Measurements from ENCODE around the gene TMED6. TPM values are rescaled to one million over a fixed set of nuclear protein-coding genes. Genes with fewer than 3 reads are reported as not detected.

The TMED6 gene
- total and polyA plus RNA-seq, 7 experiments from 2014 or later = 0.21 to 6.3 (median 2.4) TPM; not detected in 1

DNA sequence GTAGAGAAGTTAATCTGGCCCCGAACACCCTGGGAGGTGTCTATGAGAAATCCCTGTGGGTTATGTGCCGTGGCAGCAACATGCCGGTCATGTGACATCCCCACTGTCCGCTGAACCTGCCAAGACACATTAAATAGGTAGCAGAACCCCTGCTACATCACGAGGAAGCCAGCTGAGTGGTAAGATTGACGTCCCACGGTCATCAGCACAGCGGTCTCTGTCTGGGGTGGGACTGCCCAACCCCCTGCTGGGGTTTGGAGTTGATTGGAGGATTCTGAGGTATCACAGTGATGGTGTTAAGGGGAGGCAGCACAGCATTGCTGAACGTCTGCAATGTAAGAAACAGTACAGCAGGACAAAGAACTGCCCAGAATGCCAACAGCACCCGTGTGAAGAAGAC is 2.0 kb downstream of the TMED6 start:
- Histone ChIP-seq H3K36me3 (ENCODE audit: control insufficient read depth in 2 of 3, insufficient read depth in 3 of 3, low read length in 3 of 3) (peaks cover 0 to 32% (median 0%) of the 10 kb centered on the region in 3 experiments), H3K27ac (ENCODE audit: low read depth, low read length) (no peak overlapping the region), H3K9me3 (ENCODE audit: control insufficient read depth in 2 of 3, low read length in 3 of 3) (no peaks in the 10 kb centered on the region), H3K4me3 (ENCODE audit: low read length) (no peak overlapping the region), H3K27me3 (ENCODE audit: control insufficient read depth in 2 of 2, insufficient read depth in 2 of 2, low read length in 2 of 2) (no peaks in the 10 kb centered on the region), H3K4me1 (ENCODE audit: control insufficient read depth in 2 of 2, insufficient read depth in 2 of 2, low read length in 2 of 2) (no peaks in the 10 kb centered on the region)
- no peak overlapping the region for H3K4me3 Mint-ChIP-seq
- peak overlapping the region in 3 of 9 donors; percentile 8 to 53 (median 19) for H3K27ac Mint-ChIP-seq
- DNase-seq (no peak), ATAC-seq (no peak)
- no peaks in the 10 kb centered on the region for H3K9me3 Mint-ChIP-seq
- CTCF ChIA-PET = no interaction called here
- intact Hi-C loops (cut with micrococcal nuclease) = no loop called here
- no peaks in the 10 kb centered on the region for H3K27me3 Mint-ChIP-seq
- peaks cover 0 to 18% (median 3%) of the 10 kb centered on the region in 5 donors for H3K36me3 Mint-ChIP-seq
- peaks cover 0 to 4% (median 0%) of the 10 kb centered on the region in 7 donors for H3K4me1 Mint-ChIP-seq
- POLR2A ChIA-PET = no interaction called here

DNA sequence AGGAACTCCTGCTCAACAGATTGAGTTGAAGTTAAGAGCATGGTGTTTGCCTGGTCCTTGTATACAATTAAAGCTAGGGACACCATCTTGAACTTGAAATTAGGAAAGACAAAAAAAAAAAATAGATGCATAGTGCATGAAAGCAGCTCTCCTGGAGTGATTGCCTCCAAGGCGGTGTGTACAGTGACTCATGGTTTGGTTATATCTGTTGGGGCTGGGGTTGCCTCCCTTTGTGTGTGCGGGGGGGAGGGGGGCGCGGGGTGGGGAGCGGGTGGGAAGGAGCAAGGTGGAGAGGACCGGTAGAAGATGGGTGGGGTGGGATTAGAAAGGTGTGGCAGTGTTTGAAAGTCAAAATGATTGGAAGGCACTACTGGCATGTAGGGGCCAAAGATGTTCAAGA is 3.4 kb downstream of the TMED6 start:
- CTCF ChIA-PET = interaction anchor here (0.6 kb wide), 1 partner anchor 211 kb away, joined by 8 read pairs; no protein-coding TSS in a partner anchor
- POLR2A ChIA-PET = interaction anchor here (0.7 to 1.2 kb wide), 2 partner anchors 14 to 129 kb away, joined by 3 to 4 read pairs; no protein-coding TSS in a partner anchor
- Mint-ChIP-seq H3K27ac (no peak overlapping the region), H3K4me1 (peaks cover 0 to 5% (median 2%) of the 10 kb centered on the region in 7 donors), H3K9me3 (no peaks in the 10 kb centered on the region), H3K27me3 (no peaks in the 10 kb centered on the region), H3K36me3 (peaks cover 0 to 17% (median 3%) of the 10 kb centered on the region in 5 donors), H3K4me3 (no peak overlapping the region)
- Histone ChIP-seq H3K4me1 (ENCODE audit: control insufficient read depth in 2 of 2, insufficient read depth in 2 of 2, low read length in 2 of 2) (no peaks in the 10 kb centered on the region), H3K27ac (ENCODE audit: low read depth, low read length) (no peak overlapping the region), H3K36me3 (ENCODE audit: control insufficient read depth in 2 of 3, insufficient read depth in 3 of 3, low read length in 3 of 3) (peaks cover 0 to 39% (median 0%) of the 10 kb centered on the region in 3 experiments), H3K4me3 (ENCODE audit: low read length) (no peak overlapping the region), H3K27me3 (ENCODE audit: control insufficient read depth in 2 of 2, insufficient read depth in 2 of 2, low read length in 2 of 2) (no peaks in the 10 kb centered on the region), H3K9me3 (ENCODE audit: control insufficient read depth in 2 of 3, low read length in 3 of 3) (no peaks in the 10 kb centered on the region)
- ATAC-seq (no peak), DNase-seq (no peak)
- intact Hi-C loops (cut with micrococcal nuclease) = no loop called here

DNA sequence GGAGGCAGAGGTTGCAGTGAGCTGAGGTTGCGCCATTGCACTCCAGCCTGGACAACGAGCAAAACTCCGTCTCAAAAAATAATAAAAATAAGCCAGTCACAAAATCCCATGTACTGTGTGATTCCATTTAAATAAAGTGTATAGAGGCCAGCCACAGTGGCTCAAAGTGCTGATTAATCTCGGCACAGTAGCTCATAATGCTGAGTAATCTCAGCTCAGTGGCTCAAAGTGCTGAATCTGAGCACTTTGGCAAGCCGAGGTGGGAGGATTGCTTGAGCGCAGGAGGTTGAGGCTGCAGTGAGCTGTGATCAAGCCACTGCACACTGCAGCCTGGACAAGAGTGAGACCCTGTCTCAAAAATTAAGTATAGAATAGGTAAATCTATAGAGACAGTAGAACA is 4.9 kb downstream of the TMED6 start:
- Histone ChIP-seq H3K9me3 (ENCODE audit: control insufficient read depth in 2 of 3, low read length in 3 of 3) (no peaks in the 10 kb centered on the region), H3K27me3 (ENCODE audit: control insufficient read depth in 2 of 2, insufficient read depth in 2 of 2, low read length in 2 of 2) (no peaks in the 10 kb centered on the region), H3K27ac (ENCODE audit: low read depth, low read length) (no peak overlapping the region), H3K36me3 (ENCODE audit: control insufficient read depth in 2 of 3, insufficient read depth in 3 of 3, low read length in 3 of 3) (peaks cover 0 to 38% (median 0%) of the 10 kb centered on the region in 3 experiments), H3K4me1 (ENCODE audit: control insufficient read depth in 2 of 2, insufficient read depth in 2 of 2, low read length in 2 of 2) (no peaks in the 10 kb centered on the region), H3K4me3 (ENCODE audit: low read length) (no peak overlapping the region)
- H3K9me3 Mint-ChIP-seq = no peaks in the 10 kb centered on the region
- peaks cover 1 to 19% (median 3%) of the 10 kb centered on the region in 5 donors for H3K36me3 Mint-ChIP-seq
- CTCF ChIA-PET = no interaction called here
- ATAC-seq (no peak), DNase-seq (no peak)
- POLR2A ChIA-PET = no interaction called here
- no peaks in the 10 kb centered on the region for H3K27me3 Mint-ChIP-seq
- peak overlapping the region in 2 of 9 donors; percentile 41 to 42 for H3K27ac Mint-ChIP-seq
- no peak overlapping the region for H3K4me3 Mint-ChIP-seq
- peaks cover 0 to 10% (median 6%) of the 10 kb centered on the region in 7 donors for H3K4me1 Mint-ChIP-seq
- intact Hi-C loops (cut with micrococcal nuclease) = no loop called here

DNA sequence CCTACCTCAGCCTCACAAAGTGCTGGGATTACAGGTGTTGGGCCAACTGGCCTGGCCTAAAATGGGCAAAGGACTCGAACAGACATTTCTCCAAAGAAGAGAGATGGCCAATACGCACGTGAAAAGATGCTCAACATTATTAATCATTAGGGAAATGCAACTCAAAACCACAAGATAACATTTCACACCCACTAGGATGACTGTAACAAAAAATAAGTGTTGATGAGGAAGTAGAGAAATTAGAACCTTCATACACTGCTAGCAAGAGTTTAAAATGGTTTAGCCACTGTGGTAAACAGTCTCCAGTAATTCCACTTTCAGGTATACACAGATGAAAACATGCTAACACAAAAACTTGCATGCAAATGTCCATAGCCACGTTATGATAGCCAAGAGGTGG is 5.7 kb downstream of the TMED6 start:
- intact Hi-C loops (cut with micrococcal nuclease) = no loop called here
- no peak overlapping the region for H3K4me3 ChIP-seq (ENCODE audit: low read length)
- ATAC-seq (peak; percentile 73), DNase-seq (no peak)
- Mint-ChIP-seq H3K4me1 (peaks cover 0 to 18% (median 13%) of the 10 kb centered on the region in 7 donors), H3K27me3 (no peaks in the 10 kb centered on the region), H3K4me3 (no peak overlapping the region), H3K9me3 (no peaks in the 10 kb centered on the region), H3K36me3 (peaks cover 0 to 26% (median 5%) of the 10 kb centered on the region in 5 donors), H3K27ac (no peak overlapping the region)
- ChIA-PET CTCF (no interaction called here), POLR2A (no interaction called here)
- H3K36me3 ChIP-seq (ENCODE audit: control insufficient read depth in 2 of 3, insufficient read depth in 3 of 3, low read length in 3 of 3) = peaks cover 0 to 37% (median 6%) of the 10 kb centered on the region in 3 experiments
- no peak overlapping the region for H3K27ac ChIP-seq (ENCODE audit: low read depth, low read length)
- peaks cover 2 to 5% of the 10 kb centered on the region in 2 donors for H3K4me1 ChIP-seq (ENCODE audit: control insufficient read depth in 2 of 2, insufficient read depth in 2 of 2, low read length in 2 of 2)
- no peaks in the 10 kb centered on the region for H3K9me3 ChIP-seq (ENCODE audit: control insufficient read depth in 2 of 3, low read length in 3 of 3)
- no peaks in the 10 kb centered on the region for H3K27me3 ChIP-seq (ENCODE audit: control insufficient read depth in 2 of 2, insufficient read depth in 2 of 2, low read length in 2 of 2)

DNA sequence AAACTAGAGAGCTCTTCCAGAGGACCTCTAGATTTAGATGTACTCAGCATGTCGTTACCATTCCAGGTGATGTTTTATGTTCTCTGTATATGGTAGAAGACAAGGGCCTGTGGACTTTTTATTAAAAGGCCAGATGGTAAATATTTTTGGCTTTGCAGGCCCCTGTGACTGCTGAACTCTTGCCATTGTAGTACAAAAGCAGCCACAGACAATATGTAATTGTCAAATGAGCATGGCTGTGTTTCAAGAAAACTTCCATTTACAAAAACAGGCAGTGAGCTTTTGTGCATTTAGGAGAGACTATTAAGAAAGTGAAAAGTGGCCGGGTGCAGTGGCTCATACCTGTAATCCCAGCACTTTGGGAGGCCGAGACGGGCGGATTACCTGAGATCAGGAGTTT is 7.4 kb downstream of the TMED6 start:
- Histone ChIP-seq H3K4me3 (ENCODE audit: low read length) (no peak overlapping the region), H3K27me3 (ENCODE audit: control insufficient read depth in 2 of 2, insufficient read depth in 2 of 2, low read length in 2 of 2) (no peaks in the 10 kb centered on the region), H3K27ac (ENCODE audit: low read depth, low read length) (no peak overlapping the region), H3K9me3 (ENCODE audit: control insufficient read depth in 2 of 3, low read length in 3 of 3) (no peaks in the 10 kb centered on the region), H3K4me1 (ENCODE audit: control insufficient read depth in 2 of 2, insufficient read depth in 2 of 2, low read length in 2 of 2) (peaks cover 11 to 15% of the 10 kb centered on the region in 2 donors), H3K36me3 (ENCODE audit: control insufficient read depth in 2 of 3, insufficient read depth in 3 of 3, low read length in 3 of 3) (peaks cover 0 to 35% (median 6%) of the 10 kb centered on the region in 3 experiments)
- Mint-ChIP-seq H3K27me3 (no peaks in the 10 kb centered on the region), H3K4me3 (no peak overlapping the region), H3K27ac (no peak overlapping the region), H3K4me1 (peaks cover 14 to 35% (median 25%) of the 10 kb centered on the region in 7 donors), H3K9me3 (no peaks in the 10 kb centered on the region), H3K36me3 (peaks cover 7 to 31% (median 10%) of the 10 kb centered on the region in 5 donors)
- no peak for ATAC-seq
- CTCF ChIA-PET = interaction anchor here (0.7 kb wide), 1 partner anchor 9 kb away, joined by 3 read pairs; no protein-coding TSS in a partner anchor
- DNase-seq = no peak
- intact Hi-C loops (cut with micrococcal nuclease) = no loop called here
- POLR2A ChIA-PET = no interaction called here

DNA sequence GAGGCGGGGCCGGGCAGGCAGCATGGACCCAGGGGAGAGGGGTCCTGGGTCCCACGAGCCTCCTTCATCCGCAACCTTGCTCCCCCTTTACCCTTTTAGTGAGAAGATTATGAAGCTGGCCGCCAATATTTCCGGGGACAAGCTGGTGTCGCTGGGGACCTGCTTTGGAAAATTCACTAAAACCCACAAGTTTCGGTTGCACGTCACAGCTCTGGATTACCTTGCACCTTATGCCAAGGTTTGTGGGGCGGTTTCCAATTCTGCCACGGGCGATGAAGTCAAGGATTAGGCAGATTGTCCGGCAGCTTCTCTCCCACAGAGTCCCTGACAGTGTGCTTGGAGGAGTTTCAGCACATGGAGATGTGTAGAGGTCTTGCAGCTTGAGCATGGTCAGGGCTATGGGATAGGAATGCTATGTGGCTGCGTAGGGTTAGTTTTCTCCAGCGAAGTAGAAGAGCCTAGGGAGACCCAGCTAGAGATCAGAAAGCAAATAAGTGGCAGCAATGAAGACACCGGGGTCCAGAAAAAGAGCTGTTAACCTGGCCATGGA is 11.4 kb downstream of the TMED6 start:
- Histone ChIP-seq H3K4me1 (ENCODE audit: control insufficient read depth in 2 of 2, insufficient read depth in 2 of 2, low read length in 2 of 2) (peaks cover 20 to 25% of the 10 kb centered on the region in 2 donors), H3K27ac (ENCODE audit: low read depth, low read length) (peak overlapping the region; percentile 86), H3K27me3 (ENCODE audit: control insufficient read depth in 2 of 2, insufficient read depth in 2 of 2, low read length in 2 of 2) (no peaks in the 10 kb centered on the region), H3K4me3 (ENCODE audit: low read length) (peak overlapping the region; percentile 80), H3K9me3 (ENCODE audit: control insufficient read depth in 2 of 3, low read length in 3 of 3) (no peaks in the 10 kb centered on the region), H3K36me3 (ENCODE audit: control insufficient read depth in 2 of 3, insufficient read depth in 3 of 3, low read length in 3 of 3) (peaks cover 8 to 48% (median 8%) of the 10 kb centered on the region in 3 experiments)
- Mint-ChIP-seq H3K27ac (peak overlapping the region; percentile 95 to 99 (median 98)), H3K4me1 (peaks cover 31 to 63% (median 49%) of the 10 kb centered on the region in 7 donors), H3K36me3 (peaks cover 5 to 29% (median 20%) of the 10 kb centered on the region in 5 donors), H3K27me3 (no peaks in the 10 kb centered on the region), H3K4me3 (peak overlapping the region; percentile 97 to 100 (median 99)), H3K9me3 (no peaks in the 10 kb centered on the region)
- ChIA-PET CTCF (interaction anchor here (0.6 to 2.5 kb wide), 3 partner anchors 10 to 781 kb away, joined by 3 to 13 read pairs (median 4); partner anchors contain the start of gene PDF), POLR2A (interaction anchor here (0.7 to 5.1 kb wide), 11 partner anchors 10 to 224 kb away, joined by 3 to 46 read pairs (median 4); partner anchors contain the start of genes PDF and VPS4A)
- intact Hi-C loops (cut with micrococcal nuclease) = no loop called here
- peak in 2 of 9 donors; percentile 8 to 20 for DNase-seq
- no peak for ATAC-seq
